DND-41 (cell line): ENCODE data around the gene INSM1.

Source experiments
- ATAC-seq: fragments of 200-7000 bp; cut with Tn5 transposase; 3 replicates; pipeline ENCODE4 v1.9.1; 2021; ENCODE audit warnings: low read depth; ENCODE audit not compliant: insufficient read depth
- DNase-seq: peaks from one replicate; pipeline ENCODE4 v3.0.0-alpha.2; 2020
- H2AFZ ChIP-seq: 2 replicates; pipeline ENCODE4 v1.6.0; 2012; ENCODE audit warnings: low read depth, low read length
- H3K27ac ChIP-seq: 2 replicates; pipeline ENCODE4 v1.5.1; 2012; ENCODE audit warnings: low read length, inconsistent platforms
- H3K27me3 ChIP-seq: fragments of 200-600 bp; sonication (generic); 2 replicates; pipeline ENCODE4 v1.6.0; 2012; ENCODE audit warnings: low read length, mild to moderate bottlenecking, inconsistent platforms; ENCODE audit not compliant: insufficient read depth, poor library complexity
- H3K36me3 ChIP-seq: 2 replicates; pipeline ENCODE4 v1.5.1; 2012; ENCODE audit warnings: low read length, inconsistent platforms; ENCODE audit not compliant: insufficient read depth
- H3K4me1 ChIP-seq: 2 replicates; pipeline ENCODE4 v1.5.1; 2012; ENCODE audit warnings: mild to moderate bottlenecking, low read length; ENCODE audit not compliant: insufficient read depth
- H3K4me2 ChIP-seq: 2 replicates; pipeline ENCODE4 v1.6.0; 2012; ENCODE audit warnings: mild to moderate bottlenecking, moderate library complexity, low read length, inconsistent platforms; ENCODE audit not compliant: insufficient read depth
- H3K4me3 ChIP-seq, 2 experiments: fragments of 200-600 bp in 1 of 2; shearing (Covaris generic) in 1 of 2; 2 replicates each; pipeline ENCODE4 v1.5.1; 2012 to 2016; ENCODE audit warnings: inconsistent platforms in 2 of 2, low read length in 2 of 2, mild to moderate bottlenecking in 2 of 2, low read depth in 1 of 2, moderate library complexity in 1 of 2
- H3K79me2 ChIP-seq: 2 replicates; pipeline ENCODE4 v1.6.0; 2012; ENCODE audit warnings: low read length, inconsistent platforms; ENCODE audit not compliant: insufficient read depth
- H3K9ac ChIP-seq: 2 replicates; pipeline ENCODE4 v1.6.0; 2012; ENCODE audit warnings: low read depth, mild to moderate bottlenecking, inconsistent platforms, low read length, moderate library complexity
- H3K9me3 ChIP-seq: 2 replicates; pipeline ENCODE4 v1.5.1; 2012; ENCODE audit warnings: low read length, moderate library complexity, mild to moderate bottlenecking, inconsistent platforms; ENCODE audit not compliant: insufficient read depth, severe bottlenecking
- H4K20me1 ChIP-seq: 2 replicates; pipeline ENCODE4 v1.6.0; 2012; ENCODE audit warnings: low read length; ENCODE audit not compliant: insufficient read depth
- CTCF ChIP-seq: IDR thresholded peaks from 2 replicates; pipeline ENCODE4 v1.5.1; 2012; ENCODE audit warnings: borderline replicate concordance, low read length, moderate library complexity, mild to moderate bottlenecking; ENCODE audit not compliant: poor library complexity, severe bottlenecking; ENCODE audit errors: extremely low read depth
- EZH2 ChIP-seq: IDR thresholded peaks from 3 replicates; pipeline ENCODE4 v1.6.1; 2012; ENCODE audit warnings: borderline replicate concordance, low read depth, mild to moderate bottlenecking, moderate library complexity, low read length, inconsistent platforms; ENCODE audit not compliant: severe bottlenecking

INSM1 gene

DNA sequence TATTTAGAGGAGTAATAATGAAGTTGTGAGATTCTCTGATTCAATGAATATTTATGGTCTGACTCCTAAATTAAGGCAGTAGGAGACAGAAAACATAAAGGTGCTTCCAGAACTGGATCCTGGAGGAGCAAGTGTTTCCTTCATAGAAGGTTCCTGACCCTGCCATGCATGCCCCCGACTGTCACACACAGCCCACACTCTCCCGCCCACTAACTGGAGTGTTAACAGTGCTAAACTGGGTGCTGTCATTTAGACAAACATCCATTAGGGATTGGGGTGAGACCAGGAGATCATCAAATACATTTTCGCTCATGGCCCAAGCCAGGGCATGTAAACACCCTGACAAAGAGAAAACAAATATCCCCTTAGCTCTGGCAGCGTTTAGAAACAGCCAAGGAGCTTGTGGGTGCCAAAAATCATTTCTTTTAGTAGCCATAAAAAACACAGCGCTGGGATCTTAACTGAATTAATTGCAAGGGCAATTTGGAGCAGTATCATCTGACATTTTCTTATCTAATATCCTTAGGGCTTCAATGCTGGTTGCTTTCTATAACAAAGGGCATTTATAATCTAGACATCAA lies 46.8 kb downstream of the INSM1 start:
- H3K27ac ChIP-seq = no peak overlapping the region
- ATAC-seq (no peak), DNase-seq (no peak)
- H3K27me3 ChIP-seq = no peaks in the 10 kb centered on the region
- H4K20me1 ChIP-seq = no peaks in the 10 kb centered on the region
- no peaks in the 10 kb centered on the region for H3K9me3 ChIP-seq
- H3K9ac ChIP-seq = no peak overlapping the region
- H3K4me2 ChIP-seq = no peak overlapping the region
- H3K36me3 ChIP-seq = no peaks in the 10 kb centered on the region; the same call in 1 of the 2 replicates
- no peaks in the 10 kb centered on the region for H3K79me2 ChIP-seq
- H3K4me1 ChIP-seq = no peaks in the 10 kb centered on the region
- no peak overlapping the region for H3K4me3 ChIP-seq
- no peak overlapping the region for H2AFZ ChIP-seq
- no peak for TF ChIP-seq CTCF
- no peak for TF ChIP-seq EZH2

DNA sequence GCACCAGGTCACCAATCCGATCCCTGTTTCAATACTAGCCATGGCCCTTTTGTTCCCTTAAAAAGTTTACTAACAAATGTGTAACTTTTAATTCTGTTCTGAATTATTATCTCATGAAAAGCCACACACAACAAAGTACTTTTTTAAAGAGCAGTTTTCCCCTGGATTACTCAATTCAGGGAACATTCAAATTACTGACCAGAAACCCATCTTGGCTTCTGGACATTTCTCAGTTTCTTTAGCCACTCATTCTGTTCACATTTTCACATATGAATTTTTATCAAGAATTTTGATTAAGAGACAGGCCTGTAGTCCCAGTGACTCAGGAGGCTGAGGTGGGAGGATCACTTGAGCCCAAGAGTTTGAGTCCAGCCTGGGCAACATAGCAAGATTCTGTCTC lies 47.4 kb downstream of the INSM1 start:
- Histone ChIP-seq H3K4me1 (no peaks in the 10 kb centered on the region), H2AFZ (no peak overlapping the region), H3K27me3 (no peaks in the 10 kb centered on the region), H3K4me2 (no peak overlapping the region), H3K27ac (no peak overlapping the region), H3K79me2 (no peaks in the 10 kb centered on the region), H3K4me3 (no peak overlapping the region), H4K20me1 (no peaks in the 10 kb centered on the region), H3K9me3 (no peaks in the 10 kb centered on the region), H3K36me3 (no peaks in the 10 kb centered on the region; the same call in 1 of the 2 replicates), H3K9ac (no peak overlapping the region)
- ATAC-seq (no peak), DNase-seq (no peak)
- TF ChIP-seq EZH2 (no peak), CTCF (no peak)

DNA sequence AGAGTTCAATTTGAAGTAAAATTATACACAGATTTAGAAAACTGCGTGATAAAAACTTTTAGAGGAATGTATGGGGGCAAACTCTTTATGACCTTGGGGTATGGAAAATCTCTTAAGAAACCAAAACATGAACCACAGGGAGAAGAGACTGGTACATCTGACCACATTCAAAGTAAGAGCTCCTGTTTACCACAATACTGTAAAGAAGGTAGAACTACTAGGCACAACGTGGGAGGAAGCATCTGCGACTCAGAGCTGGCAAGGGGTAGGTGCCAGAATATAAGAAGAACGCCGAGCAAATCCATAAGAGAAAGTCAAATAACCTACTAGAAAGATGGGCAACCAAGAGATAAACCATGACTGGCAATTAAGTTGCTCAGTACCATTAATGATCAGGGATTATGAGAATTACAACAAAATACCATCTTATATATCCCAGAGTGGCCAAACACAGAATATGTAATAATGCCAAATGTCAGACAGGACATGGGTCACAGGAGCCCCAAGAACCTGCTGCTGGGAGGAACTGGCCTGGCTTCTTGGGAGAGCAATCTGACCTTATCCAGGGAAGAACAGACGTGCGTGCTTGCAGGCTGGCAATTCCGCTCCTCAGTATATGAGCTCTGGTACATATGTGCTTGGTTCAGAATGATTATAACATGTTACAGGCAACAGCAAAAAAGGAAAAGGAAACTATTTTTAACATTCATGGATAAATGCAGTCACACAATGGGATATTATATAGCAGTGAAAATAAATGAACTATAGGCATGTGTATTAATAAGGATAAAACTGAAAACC lies 50.2 kb downstream of the INSM1 start:
- Histone ChIP-seq H3K4me1 (no peaks in the 10 kb centered on the region), H4K20me1 (no peaks in the 10 kb centered on the region), H3K36me3 (no peaks in the 10 kb centered on the region; the same call in 1 of the 2 replicates), H3K27me3 (no peaks in the 10 kb centered on the region), H3K79me2 (no peaks in the 10 kb centered on the region), H2AFZ (no peak overlapping the region), H3K4me3 (no peak overlapping the region), H3K9ac (no peak overlapping the region), H3K4me2 (no peak overlapping the region), H3K27ac (no peak overlapping the region), H3K9me3 (no peaks in the 10 kb centered on the region)
- DNase-seq = peak; percentile 14
- TF ChIP-seq CTCF (no peak), EZH2 (no peak)
- peak; percentile 68 for ATAC-seq
